HG03025 (cell line): Measurements from ENCODE around the gene SRGAP1.
A peak's percentile ranks its signal among the peaks of the same experiment; 100 is the strongest.
"Not testable (repeated sequence)": the region's sequence is repeated elsewhere in the genome, so short reads cannot be mapped to it uniquely, and the experiment has no call there.

ENCODE experiments used
- ATAC-seq: cut with Tn5 transposase; IDR thresholded peaks from one replicate; pipeline ENCODE4 v1.9.1; 2021; ENCODE audit warnings: mild to moderate bottlenecking, moderate library complexity; ENCODE audit not compliant: unreplicated experiment, low FRiP score

Gene SRGAP1

DNA sequence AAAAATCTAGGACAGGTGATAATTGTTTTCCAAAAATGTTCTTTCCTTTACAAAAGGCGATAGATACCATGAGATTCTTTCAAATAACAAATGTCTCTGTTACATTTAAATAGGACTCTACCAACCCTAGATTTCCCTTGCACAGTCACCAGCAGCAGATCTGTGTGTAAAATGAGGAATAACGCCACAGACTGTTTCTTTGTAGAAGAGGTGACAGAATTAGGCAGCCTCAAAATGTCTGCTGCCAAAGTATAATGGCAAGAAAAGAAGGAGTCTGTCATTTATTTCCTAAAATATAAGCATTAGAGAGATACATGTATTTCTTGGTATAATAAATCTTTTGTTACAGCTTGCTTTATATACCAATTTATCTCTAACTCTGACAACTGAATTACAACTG lies 8.5 kb upstream of the SRGAP1 start:
- ATAC-seq = no peak

DNA sequence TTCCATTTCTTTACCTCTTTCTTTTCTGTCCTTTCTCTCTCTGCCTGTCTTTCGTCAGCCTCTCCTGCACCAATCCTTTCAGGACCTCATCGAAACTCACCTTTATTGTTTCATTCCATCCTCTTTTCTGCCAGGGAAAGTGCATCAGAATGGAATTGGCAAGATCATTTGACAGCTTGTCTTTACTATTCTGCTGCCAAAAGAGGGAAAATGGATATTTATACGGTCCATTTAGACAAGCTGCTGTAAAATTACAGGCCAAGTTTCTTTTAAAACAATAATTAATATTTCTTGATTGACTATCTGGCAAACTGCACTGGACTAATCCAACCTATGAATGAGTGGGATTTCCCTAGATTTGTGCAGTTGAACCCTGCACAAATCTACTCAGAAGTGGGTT lies 7.6 kb upstream of the SRGAP1 start:
- ATAC-seq = no peak

DNA sequence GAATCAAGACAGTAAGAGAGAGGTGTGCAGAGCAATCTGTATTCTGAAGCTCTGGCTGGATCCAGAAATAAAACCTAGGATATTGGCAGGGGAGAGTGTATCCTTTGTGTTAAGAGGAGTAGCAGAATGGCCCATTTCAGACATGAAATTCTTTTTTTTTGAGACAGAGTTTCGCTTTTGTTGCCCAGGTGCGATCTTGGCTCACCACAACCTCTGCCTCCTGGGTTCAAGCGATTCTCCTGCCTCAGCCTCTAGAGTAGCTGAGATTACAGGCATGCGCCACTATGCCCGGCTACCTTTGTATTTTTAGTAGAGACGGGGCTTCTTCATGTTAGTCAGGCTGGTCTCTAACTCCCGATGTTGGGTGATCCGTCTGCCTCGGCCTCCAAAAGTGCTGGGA lies 6.1 kb upstream of the SRGAP1 start:
- no peak for ATAC-seq

DNA sequence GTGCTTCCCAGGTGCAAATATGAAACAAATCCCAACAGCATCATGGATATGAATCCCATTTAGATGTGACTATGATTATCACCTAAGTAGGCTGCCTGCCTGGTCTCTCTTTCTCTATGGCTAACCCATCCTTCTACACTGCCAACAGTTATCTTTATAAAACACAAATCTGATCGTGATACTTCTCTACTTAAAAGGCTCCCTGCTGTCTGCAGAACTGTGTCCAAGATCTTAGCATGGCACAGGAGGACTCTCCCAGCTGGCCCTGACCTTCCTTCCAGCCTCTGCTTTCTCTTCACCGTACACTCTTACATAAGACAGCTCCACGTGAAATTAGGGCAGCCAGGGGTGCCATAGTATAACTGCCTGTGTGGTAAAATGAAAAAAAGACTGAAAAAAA lies 3.5 kb upstream of the SRGAP1 start:
- no peak for ATAC-seq

DNA sequence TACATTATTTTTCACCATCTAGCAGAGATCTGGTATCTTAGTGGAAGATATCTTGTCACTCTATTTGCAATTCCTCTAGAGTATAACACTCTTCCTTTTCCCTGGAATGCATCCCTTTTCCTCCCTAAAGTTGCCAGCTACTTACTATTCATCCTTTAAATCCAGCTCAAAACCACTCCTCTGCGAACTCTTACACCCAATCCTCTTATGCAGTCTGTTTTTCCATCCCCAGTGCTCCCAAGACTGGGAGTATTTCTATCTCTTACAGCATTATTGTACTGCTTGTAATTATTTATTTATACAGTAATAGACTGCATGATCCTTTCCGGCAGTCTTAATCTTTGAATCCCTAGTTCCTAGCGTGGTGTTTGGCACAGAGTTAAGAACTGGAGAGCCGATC lies 2.9 kb upstream of the SRGAP1 start:
- no peak for ATAC-seq

DNA sequence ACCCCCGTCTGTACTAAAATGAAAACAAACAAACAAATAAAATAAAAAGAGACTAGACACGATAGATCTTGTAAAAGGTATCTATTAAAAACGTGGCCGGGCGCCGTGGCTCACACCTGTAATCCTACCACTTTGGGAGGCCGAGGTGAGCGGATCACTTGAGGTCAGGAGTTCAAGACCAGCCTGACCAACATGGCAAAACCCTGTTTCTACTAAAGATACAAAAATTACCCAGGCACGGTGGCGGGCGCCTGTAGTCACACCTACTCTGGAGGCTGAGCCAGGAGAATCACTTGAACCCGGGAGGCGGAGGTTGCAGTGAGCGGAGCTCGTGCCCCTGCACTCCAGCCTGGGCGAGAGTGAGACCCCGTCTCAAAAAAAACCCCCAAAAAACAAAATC lies 1.8 kb upstream of the SRGAP1 start:
- not testable (repeated sequence) for ATAC-seq

- ATAC-seq = no peak
Observed at GRCh38 chr12:63843254-63843720, 1.2 kb upstream of the SRGAP1 start.

DNA sequence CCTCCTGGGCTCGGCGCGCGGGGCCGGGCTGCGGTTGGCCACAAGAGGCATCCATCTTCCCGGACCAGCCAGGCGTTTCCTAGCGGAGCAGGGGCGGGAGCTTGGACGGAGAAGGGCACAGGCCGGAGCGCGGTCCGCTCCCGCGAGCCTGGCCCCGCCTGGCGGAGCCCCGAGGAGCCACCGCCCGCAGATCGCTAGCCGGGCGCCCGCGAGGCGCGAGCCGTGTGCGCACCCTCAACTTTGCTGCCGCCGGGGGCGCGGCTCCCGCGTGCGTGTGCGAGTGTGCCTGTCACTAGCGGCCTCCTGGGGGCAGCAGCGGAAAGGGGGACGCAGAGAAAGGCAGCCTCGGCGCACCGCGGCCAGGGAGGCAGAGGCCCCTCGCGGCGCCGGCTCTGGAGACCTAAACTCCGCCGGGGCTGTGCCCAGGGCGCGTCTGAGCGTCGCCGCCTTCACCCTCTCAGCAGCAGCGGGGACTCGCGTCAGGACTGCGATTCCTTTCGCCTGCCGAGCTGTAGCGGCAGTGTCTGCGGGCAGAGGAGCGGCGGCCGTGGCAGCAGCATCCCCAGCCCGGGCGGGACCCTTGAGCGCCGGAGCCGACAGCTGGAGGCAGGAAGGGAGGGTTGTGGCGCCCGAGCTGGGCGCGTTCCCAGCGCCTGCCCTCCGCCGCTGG lies 644 bp upstream of the SRGAP1 start:
- peak; percentile 97 for ATAC-seq

DNA sequence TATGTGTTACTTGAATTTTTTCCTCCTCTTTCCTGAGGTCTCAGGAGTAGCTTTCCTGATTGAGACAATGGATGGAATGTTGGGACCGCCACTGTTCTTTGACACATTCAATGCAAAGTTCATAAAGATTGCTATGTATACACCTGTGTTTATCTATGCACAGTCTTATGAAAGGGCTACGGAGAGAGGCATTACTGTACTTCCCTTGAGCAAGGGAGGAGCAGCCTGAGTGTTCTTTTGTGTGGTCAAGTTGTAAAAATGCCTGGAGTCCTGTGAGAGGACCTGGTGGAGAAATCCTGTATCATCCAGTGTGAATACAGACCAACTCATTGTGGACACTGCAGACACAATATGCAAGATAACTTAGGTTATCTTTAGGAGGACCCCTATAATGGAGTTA lies 1.2 kb downstream of the SRGAP1 start:
- ATAC-seq = no peak

DNA sequence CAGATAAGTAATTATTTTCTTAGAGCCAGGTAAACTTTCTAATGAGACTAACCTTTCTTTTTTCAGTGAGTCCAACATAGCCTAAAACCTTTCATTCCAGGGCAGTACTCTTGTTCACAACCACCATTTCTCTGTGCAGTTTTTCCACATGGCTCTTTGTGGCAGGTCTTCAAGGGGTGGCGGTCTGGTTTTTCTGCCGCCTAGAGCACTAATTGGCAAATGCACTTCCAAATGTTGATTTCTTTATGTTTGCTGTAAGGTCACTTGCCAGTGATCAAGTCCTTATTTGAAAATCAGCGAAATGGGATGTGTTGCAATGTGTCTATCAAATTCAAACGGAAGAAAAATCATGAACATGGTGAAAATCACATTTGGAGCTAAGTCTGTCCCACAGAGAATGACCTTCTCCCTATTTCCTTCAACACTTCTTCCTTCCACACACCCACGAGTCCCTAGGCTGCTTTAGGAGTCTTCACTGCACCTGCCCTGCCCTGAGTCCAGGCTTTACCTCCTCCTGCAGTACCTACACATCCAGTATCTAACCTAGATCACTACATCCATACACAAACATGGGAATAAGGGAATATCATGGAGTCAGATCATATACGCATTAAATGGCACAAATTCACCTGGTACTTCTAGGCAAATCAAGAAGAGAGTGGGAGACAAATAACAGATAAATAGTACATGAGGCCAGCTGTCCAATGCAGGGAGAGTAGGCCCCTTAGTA lies 1.9 kb downstream of the SRGAP1 start:
- ATAC-seq = no peak

- no peak for ATAC-seq
Observed at GRCh38 chr12:63848450-63848849, 4.0 kb downstream of the SRGAP1 start.

DNA sequence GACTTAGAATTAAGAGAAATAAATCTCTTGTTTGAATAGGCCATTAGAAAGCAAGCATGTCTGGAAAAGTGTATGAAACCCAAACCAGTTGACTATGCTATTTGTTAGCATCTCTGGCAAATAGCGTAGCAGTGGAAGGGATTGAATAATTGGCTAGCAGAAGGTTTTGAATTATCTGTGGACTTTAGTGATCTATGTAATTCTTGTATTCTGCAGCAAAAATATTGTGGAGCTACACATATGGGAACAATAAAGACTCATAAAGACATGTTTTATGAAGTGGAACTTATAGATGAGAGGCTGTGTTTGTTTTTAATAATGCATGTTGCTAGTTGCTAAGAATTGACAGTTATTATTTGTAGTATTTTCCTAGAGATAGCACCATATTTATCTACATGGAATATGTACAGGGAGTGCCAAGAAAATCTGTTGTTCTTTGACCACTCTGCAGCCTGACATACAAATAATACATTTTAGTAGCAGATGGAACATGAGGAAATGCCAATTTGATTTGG lies 4.7 kb downstream of the SRGAP1 start:
- ATAC-seq = no peak

DNA sequence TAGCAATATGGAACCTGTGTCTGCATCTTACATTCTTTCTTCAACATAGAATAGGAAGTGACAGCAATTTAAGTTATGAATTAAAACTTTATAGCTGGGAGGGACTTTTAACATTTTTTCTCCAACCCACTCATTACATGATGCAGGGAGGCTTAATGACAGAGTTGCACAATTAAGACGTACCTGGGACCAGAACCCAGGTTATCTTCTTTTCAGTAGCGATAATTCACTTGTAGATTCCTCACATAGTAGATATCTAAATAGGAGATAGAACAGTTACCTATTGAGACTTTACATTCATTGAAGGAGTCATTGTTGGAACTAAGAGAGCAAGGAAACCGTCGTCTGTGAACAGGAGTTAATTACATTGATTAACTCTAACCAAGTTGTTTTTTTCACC lies 5.1 kb downstream of the SRGAP1 start:
- no peak for ATAC-seq

DNA sequence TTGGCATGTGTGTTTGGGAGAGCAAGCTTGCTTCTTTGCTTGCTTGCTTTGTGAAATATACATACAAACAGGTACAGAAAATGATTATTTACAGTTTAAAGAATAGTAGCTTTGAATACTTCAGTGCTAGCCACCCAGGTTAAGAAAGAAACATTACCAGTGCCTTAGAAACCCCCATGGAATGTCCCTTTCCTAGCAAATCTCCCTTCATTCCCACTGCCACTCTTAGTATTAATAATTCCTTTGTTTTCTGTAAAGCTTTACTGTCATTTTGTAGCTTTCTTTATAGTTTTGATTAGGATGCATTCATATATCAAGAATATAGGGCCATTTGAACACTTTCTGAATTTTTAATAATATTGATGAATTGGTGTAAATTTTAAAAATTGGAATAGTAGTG lies 9.5 kb downstream of the SRGAP1 start:
- ATAC-seq = no peak

GRCh38 chr12:63855299-63855698 lies 10.8 kb downstream of the SRGAP1 start:
- ATAC-seq = no peak

GRCh38 chr12:63857771-63858670 lies 13.5 kb downstream of the SRGAP1 start:
- no peak for ATAC-seq

DNA sequence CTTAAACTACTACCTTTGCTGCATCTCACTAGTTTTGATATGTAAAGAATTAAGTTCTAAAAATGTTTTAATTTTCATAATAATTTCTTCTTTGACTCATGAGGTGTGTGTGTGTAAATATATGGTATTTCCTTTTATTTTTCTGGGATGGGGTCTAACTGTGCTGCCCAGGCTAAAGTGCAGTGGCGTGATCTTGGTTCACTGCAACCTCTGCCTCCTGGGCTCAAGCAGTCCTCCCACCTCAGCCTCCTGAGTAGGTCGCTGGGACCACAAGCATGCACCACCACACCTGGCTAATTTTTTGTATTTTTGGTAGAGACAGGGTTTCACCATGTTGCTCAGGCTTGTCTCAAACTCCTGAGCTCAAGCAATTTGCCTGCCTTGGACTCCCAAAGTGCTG lies 15.4 kb downstream of the SRGAP1 start:
- not testable (repeated sequence) for ATAC-seq

DNA sequence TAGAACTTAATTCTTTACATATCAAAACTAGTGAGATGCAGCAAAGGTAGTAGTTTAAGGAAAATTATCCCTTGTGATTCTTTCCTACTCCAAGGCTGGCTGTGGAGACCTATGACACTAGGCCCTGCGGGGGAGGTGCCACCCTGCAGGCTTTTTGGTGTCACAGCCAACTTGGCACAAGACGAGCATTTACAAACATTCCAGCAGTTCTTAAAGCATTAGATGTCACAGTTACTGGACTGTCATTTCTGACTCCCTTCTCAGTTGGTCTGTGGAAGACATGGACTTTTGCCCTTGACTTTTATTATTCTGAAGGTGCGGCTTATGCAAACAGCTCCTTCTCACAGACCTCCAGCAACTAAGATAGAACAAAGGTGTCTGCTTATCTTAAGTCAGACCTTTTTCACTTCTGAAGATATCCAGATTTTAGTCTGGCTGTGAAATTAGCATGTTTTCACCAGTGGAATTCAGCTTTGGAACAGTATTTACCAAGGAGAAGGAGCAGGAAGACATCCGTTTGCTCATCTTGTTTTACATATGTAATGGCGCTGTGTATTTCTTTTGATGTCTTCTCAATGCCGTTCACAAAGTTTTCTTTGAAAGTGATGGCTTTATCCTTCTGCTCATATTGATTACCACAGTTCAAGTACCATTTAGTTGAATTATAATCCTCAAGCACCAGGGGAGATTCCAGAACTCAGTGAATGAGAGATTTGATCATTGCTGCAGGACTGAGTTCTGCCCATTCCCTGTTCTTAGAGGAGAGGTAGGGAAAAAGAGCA lies 17.9 kb downstream of the SRGAP1 start:
- ATAC-seq = no peak

DNA sequence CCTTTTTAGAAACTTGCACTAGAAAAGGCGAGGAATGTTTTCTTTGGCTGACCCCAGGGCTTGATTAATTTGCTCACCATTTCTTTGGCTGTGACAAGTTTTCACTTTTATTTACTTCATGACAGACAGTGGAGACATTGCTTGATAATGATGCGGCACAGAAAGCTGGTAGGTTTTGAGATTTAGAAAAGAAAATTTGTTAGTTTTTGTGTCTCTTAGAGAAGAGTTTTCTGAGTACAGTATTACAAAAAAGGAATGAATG lies 18.4 kb downstream of the SRGAP1 start:
- no peak for ATAC-seq

GRCh38 chr12:63863658-63864453 lies 19.4 kb downstream of the SRGAP1 start:
- ATAC-seq = no peak
